Thymus (tissue), 14 donors: ENCODE data around the gene SPRR5. TPM values are rescaled to one million over a fixed set of nuclear protein-coding genes. Genes with fewer than 3 reads are reported as not detected.

Source experiments
- DNase-seq, 9 donors: peaks; one replicate each; pipeline ENCODE4 v3.0.0-alpha.2; 2013; ENCODE audit warnings: low spot score in 9 of 9, low read depth in 6 of 9, missing footprints in 1 of 9
- H3K27ac ChIP-seq, 2 donors: one replicate each; pipeline ENCODE4 v1.5.1; 2013; ENCODE audit warnings: control low read depth in 1 of 2, low read depth in 1 of 2, low read length in 1 of 2, mild to moderate bottlenecking in 1 of 2, moderate library complexity in 1 of 2
- H3K27me3 ChIP-seq, 2 donors: one replicate each; pipeline ENCODE4 v1.5.1; 2013; ENCODE audit warnings: low read length in 1 of 2; ENCODE audit not compliant: control insufficient read depth in 2 of 2, insufficient read depth in 1 of 2
- H3K36me3 ChIP-seq, 2 donors: one replicate each; pipeline ENCODE4 v1.5.1; 2013; ENCODE audit warnings: low read length in 1 of 2, mild to moderate bottlenecking in 1 of 2, moderate library complexity in 1 of 2; ENCODE audit not compliant: control insufficient read depth in 2 of 2, insufficient read depth in 2 of 2
- H3K4me1 ChIP-seq, 2 donors: one replicate each; pipeline ENCODE4 v1.5.1; 2013; ENCODE audit warnings: low read length in 2 of 2; ENCODE audit not compliant: control insufficient read depth in 2 of 2, insufficient read depth in 2 of 2
- H3K4me3 ChIP-seq, 2 donors: one replicate each; pipeline ENCODE4 v1.5.1; 2013; ENCODE audit warnings: low read length in 2 of 2, control low read depth in 1 of 2, mild to moderate bottlenecking in 1 of 2
- H3K9me3 ChIP-seq, 2 donors: one replicate each; pipeline ENCODE4 v1.5.1; 2013; ENCODE audit warnings: low read length in 1 of 2, mild to moderate bottlenecking in 1 of 2; ENCODE audit not compliant: control insufficient read depth in 2 of 2, insufficient read depth in 1 of 2
- WGBS: extraction: QIAGEN DNeasy Blood & Tissue Kit; methylation state at CpG from one replicate; pipeline ENCODE4 v1.1.7; 2013; 5-methylcytosine and 5-hydroxymethylcytosine counted together
- long read RNA-seq, 10 donors: transcript quantifications; one replicate each; lab custom pipeline, GENCODE V29; 2026
- polyA plus RNA-seq: library from polyadenylated mRNA; stranded (reverse); fragments of 200-250 nt; gene quantifications from one replicate; pipeline ENCODE4 v1.2.3, GENCODE V29; 2013
- total RNA-seq: library from RNA; stranded (reverse); fragments of 120-200 nt; gene quantifications from one replicate; pipeline ENCODE4 v1.2.4, GENCODE V29; 2013
- donor health status: healthy.

Gene SPRR5
- total RNA-seq (not detected), polyA plus RNA-seq (0.37 TPM)
- long read RNA-seq, donor 1 = 0 reads
- long read RNA-seq, donor 2 = 0 reads
- long read RNA-seq, donor 3 = 0 reads
- long read RNA-seq, donor 4 = 0 reads
- long read RNA-seq, donor 5 = 0 reads
- long read RNA-seq, donor 6 = 0 reads
- long read RNA-seq, donor 7 = 0 reads
- long read RNA-seq, donor 8 = 0 reads
- long read RNA-seq, donor 9 = 0 reads
- long read RNA-seq, donor 10 = 0 reads

GRCh38 chr1:152946651-152947256 lies at the start of gene SPRR5:
Gene SPRR5 (plus strand): TSS chr1:152947206. CDS start chr1:152948555, 1,349 bp downstream.
- Histone ChIP-seq H3K4me3 (no peak within 1 kb of the TSS), H3K4me1 (no peaks in the 10 kb centered on the region), H3K27me3 (no peaks in the 10 kb centered on the region), H3K9me3 (no peaks in the 10 kb centered on the region), H3K36me3 (no peaks in the 10 kb centered on the region), H3K27ac (no peak within 1 kb of the TSS)
- WGBS = 87% methylated on average over 4 of the region's 4 CpGs
- DNase-seq = no peak

DNA sequence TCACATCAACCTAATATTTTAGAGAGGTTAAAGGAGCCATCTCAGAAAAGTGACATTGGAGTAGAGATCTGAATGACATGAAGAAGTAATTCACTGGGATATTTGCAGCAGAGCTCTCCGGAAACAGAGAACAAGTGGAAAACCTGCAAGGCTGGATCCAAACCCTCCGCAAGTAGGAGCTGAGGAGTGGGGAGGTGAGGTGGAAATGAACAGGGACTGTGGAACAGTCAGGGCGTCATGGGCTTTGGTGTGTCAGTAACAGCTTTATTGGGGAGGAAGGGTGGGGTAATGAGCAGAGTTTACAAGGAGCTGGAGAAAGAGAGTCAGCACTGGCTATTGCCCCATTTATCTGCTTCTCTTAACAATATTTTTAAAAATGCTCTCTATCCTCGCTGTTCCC lies 48.0 kb upstream of the SPRR5 start:
- WGBS = 86% methylated on average over 4 of the region's 4 CpGs
- Histone ChIP-seq H3K4me1 (no peaks in the 10 kb centered on the region), H3K4me3 (no peak overlapping the region), H3K36me3 (no peaks in the 10 kb centered on the region), H3K27ac (no peak overlapping the region), H3K27me3 (no peaks in the 10 kb centered on the region), H3K9me3 (no peaks in the 10 kb centered on the region)
- DNase-seq = no peak

- no peaks in the 10 kb centered on the region for H3K27me3 ChIP-seq
- H3K4me3 ChIP-seq = no peak overlapping the region
- H3K9me3 ChIP-seq = no peaks in the 10 kb centered on the region
- no peaks in the 10 kb centered on the region for H3K4me1 ChIP-seq
- no peak overlapping the region for H3K27ac ChIP-seq
- no peak for DNase-seq
- WGBS = 86% methylated on average over 2 of the region's 2 CpGs
- no peaks in the 10 kb centered on the region for H3K36me3 ChIP-seq
Observed at GRCh38 chr1:152899883-152900282, 47.1 kb upstream of the SPRR5 start.

DNA sequence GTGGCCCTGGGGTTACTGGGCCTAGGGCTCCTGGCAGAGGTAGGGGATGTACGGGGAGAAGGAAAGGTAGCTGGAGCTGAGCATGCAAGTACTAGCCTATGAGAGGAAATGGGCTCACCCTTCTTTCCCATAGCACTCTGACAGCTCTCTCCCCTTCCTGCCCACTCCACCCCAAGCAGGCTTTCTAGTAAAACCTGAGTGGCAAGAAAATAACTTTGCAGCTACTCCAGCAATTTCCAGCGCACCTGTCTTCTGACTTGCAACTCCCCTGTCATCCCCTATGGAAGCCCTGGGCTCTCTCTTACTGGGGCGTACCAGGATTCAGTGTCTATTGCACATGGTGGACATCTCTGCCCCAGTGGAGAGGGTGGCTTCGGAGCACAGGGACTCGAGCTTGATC lies 45.4 kb upstream of the SPRR5 start:
- Histone ChIP-seq H3K27me3 (no peaks in the 10 kb centered on the region), H3K4me3 (no peak overlapping the region), H3K9me3 (no peaks in the 10 kb centered on the region), H3K4me1 (no peaks in the 10 kb centered on the region), H3K36me3 (no peaks in the 10 kb centered on the region), H3K27ac (no peak overlapping the region)
- DNase-seq = no peak
- 79% methylated on average over 5 of the region's 5 CpGs for WGBS

- 68% methylated on average over 4 of the region's 4 CpGs for WGBS
- Histone ChIP-seq H3K36me3 (no peaks in the 10 kb centered on the region), H3K4me1 (no peaks in the 10 kb centered on the region), H3K4me3 (no peak overlapping the region), H3K9me3 (no peaks in the 10 kb centered on the region), H3K27me3 (no peaks in the 10 kb centered on the region), H3K27ac (no peak overlapping the region)
- DNase-seq = no peak
Observed at GRCh38 chr1:152902636-152903035, 44.4 kb upstream of the SPRR5 start.

DNA sequence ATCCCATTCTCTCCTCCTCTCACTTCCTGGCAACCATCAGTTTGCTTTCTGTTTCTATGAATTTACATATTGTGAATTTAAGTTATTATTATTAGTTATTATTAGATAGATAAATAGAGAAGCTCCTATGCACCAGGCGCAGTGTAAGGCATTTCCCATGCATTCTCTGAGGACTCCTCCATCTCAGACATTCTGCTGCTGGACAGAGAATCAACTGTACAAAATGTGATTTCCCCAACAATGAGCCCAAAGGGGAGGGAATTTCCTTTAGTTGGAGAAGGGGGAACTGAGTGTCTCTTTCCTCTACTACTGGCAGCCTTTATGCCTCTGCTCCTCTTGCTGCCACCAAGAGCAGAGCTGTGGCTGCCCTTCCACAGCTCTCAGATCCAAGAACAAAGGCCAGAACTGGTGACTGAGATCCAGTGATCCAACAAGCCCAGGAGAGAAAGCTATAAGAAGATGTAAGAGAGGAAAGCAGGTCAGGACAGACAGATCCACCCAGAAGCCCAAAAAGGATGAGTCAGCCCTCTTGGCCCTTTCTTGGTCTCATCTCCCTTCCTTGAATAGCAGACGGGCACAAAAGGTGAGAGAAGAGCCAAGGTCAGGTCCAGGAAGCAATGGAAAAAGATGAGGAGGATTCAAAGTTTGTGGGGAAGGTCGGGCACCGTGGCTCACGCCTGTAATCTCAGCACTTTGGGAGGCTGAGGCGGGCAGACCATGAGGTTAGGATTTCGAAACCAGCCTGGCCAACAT lies 42.1 kb upstream of the SPRR5 start:
- WGBS = 90% methylated on average over 7 of the region's 7 CpGs
- Histone ChIP-seq H3K9me3 (no peaks in the 10 kb centered on the region), H3K27me3 (no peaks in the 10 kb centered on the region), H3K27ac (no peak overlapping the region), H3K4me1 (no peaks in the 10 kb centered on the region), H3K36me3 (no peaks in the 10 kb centered on the region), H3K4me3 (no peak overlapping the region)
- DNase-seq = no peak

GRCh38 chr1:152906023-152906565 lies 40.9 kb upstream of the SPRR5 start:
- H3K9me3 ChIP-seq = no peaks in the 10 kb centered on the region
- no peaks in the 10 kb centered on the region for H3K36me3 ChIP-seq
- H3K4me1 ChIP-seq = no peaks in the 10 kb centered on the region
- WGBS = 83% methylated on average over 5 of the region's 5 CpGs
- no peak overlapping the region for H3K27ac ChIP-seq
- no peaks in the 10 kb centered on the region for H3K27me3 ChIP-seq
- H3K4me3 ChIP-seq = no peak overlapping the region
- DNase-seq = no peak

- Histone ChIP-seq H3K4me1 (no peaks in the 10 kb centered on the region), H3K27me3 (no peaks in the 10 kb centered on the region), H3K36me3 (no peaks in the 10 kb centered on the region), H3K4me3 (no peak within 1 kb of the TSS), H3K27ac (no peak within 1 kb of the TSS), H3K9me3 (no peaks in the 10 kb centered on the region)
- DNase-seq = no peak
- WGBS = 87% methylated on average over 4 of the region's 4 CpGs
Observed at GRCh38 chr1:152907686-152908601, 39.1 kb upstream of the SPRR5 start, which contains the start of gene IVL. Gene IVL (plus strand): TSS chr1:152908546. CDS start chr1:152909798, 1,252 bp downstream.
